Measurements from ENCODE around the gene DNM2.

The DNM2 gene

GRCh38 chr19:10797541-10798256, 79.8 kb downstream of the DNM2 start:
- no peak overlapping the region for H3K4me3 ChIP-seq (replicated peaks; ENCODE audit: insufficient read depth, low read length)
- DNase-seq (ENCODE audit: low read depth in 1 of 2, low spot score in 1 of 2), result no peak
- no peak for TF ChIP-seq REST (IDR thresholded peaks at IDR 0.05; ENCODE audit: insufficient replicate concordance, low read depth)
- TF ChIP-seq GABPA (IDR thresholded peaks at IDR 0.05; ENCODE audit: low read depth), result no peak
- no peak for TF ChIP-seq POLR2AphosphoS5 (IDR thresholded peaks at IDR 0.05; ENCODE audit: low read depth)
- TF ChIP-seq SPI1 (IDR thresholded peaks at IDR 0.05; ENCODE audit: borderline replicate concordance, low read depth), result no peak
- TF ChIP-seq CTCF (IDR thresholded peaks at IDR 0.05; ENCODE audit: insufficient read depth, low read length), result no peak
- H3K27me3 ChIP-seq (ENCODE audit: insufficient read depth, poor library complexity, severe bottlenecking), result no peaks in the 10 kb centered on the region
- H3K27ac ChIP-seq (replicated peaks), result no peak overlapping the region

GRCh38 chr19:10800488-10800887, 82.6 kb downstream of the DNM2 start:
- Histone ChIP-seq H3K27ac (replicated peaks) (no peak overlapping the region), H3K27me3 (ENCODE audit: insufficient read depth, poor library complexity, severe bottlenecking) (no peaks in the 10 kb centered on the region), H3K4me3 (replicated peaks; ENCODE audit: insufficient read depth, low read length) (no peak overlapping the region)
- TF ChIP-seq REST (IDR thresholded peaks at IDR 0.05; ENCODE audit: insufficient replicate concordance, low read depth) (no peak), GABPA (IDR thresholded peaks at IDR 0.05; ENCODE audit: low read depth) (no peak), POLR2AphosphoS5 (IDR thresholded peaks at IDR 0.05; ENCODE audit: low read depth) (no peak), CTCF (IDR thresholded peaks at IDR 0.05; ENCODE audit: insufficient read depth, low read length) (no peak), SPI1 (IDR thresholded peaks at IDR 0.05; ENCODE audit: borderline replicate concordance, low read depth) (no peak)
- DNase-seq (ENCODE audit: low read depth in 1 of 2, low spot score in 1 of 2), result no peak

- no peak for DNase-seq (ENCODE audit: low read depth in 1 of 2, low spot score in 1 of 2)
- no peak overlapping the region for H3K27ac ChIP-seq (replicated peaks)
- no peaks in the 10 kb centered on the region for H3K27me3 ChIP-seq (ENCODE audit: insufficient read depth, poor library complexity, severe bottlenecking)
- H3K4me3 ChIP-seq (replicated peaks; ENCODE audit: insufficient read depth, low read length), result no peak overlapping the region
- TF ChIP-seq POLR2AphosphoS5 (IDR thresholded peaks at IDR 0.05; ENCODE audit: low read depth), result 0 out of 2 replicates have a peak, but pooled peaks have one; percentile 16
- TF ChIP-seq GABPA (IDR thresholded peaks at IDR 0.05; ENCODE audit: low read depth), result no peak
- TF ChIP-seq CTCF (IDR thresholded peaks at IDR 0.05; ENCODE audit: insufficient read depth, low read length), result no peak
- no peak for TF ChIP-seq REST (IDR thresholded peaks at IDR 0.05; ENCODE audit: insufficient replicate concordance, low read depth)
- no peak for TF ChIP-seq SPI1 (IDR thresholded peaks at IDR 0.05; ENCODE audit: borderline replicate concordance, low read depth)
Observed at GRCh38 chr19:10802479-10802878, 84.6 kb downstream of the DNM2 start.
